ENCODE results near the gene ZMYND8. TPM values are rescaled to one million over a fixed set of nuclear protein-coding genes. Genes with fewer than 3 reads are reported as not detected.
"Not testable (repeated sequence)": the region's sequence is repeated elsewhere in the genome, so short reads cannot be mapped to it uniquely, and the experiment has no call there.

The ZMYND8 gene
- total RNA-seq, 1 donor from 2014 or later: 47.0 TPM

GRCh38 chr20:47253872-47254271 is 102.6 kb downstream of the ZMYND8 start:
- intact Hi-C loops (cut with micrococcal nuclease): no loop called here

GRCh38 chr20:47252879-47253307 is 103.6 kb downstream of the ZMYND8 start:
- intact Hi-C loops (cut with micrococcal nuclease): no loop called here

- intact Hi-C loops (cut with micrococcal nuclease): no loop called here
Measured at GRCh38 chr20:47251154-47252020, 105.1 kb downstream of the ZMYND8 start.

GRCh38 chr20:47250360-47250759 is 106.1 kb downstream of the ZMYND8 start:
- intact Hi-C loops (cut with micrococcal nuclease): no loop called here

- intact Hi-C loops (cut with micrococcal nuclease): no loop called here
Measured at GRCh38 chr20:47249913-47250312, 106.6 kb downstream of the ZMYND8 start.

- intact Hi-C loops (cut with micrococcal nuclease): no loop called here
Measured at GRCh38 chr20:47248448-47248966, 108.0 kb downstream of the ZMYND8 start.

- intact Hi-C loops (cut with micrococcal nuclease): no loop called here
Measured at GRCh38 chr20:47247972-47248371, 108.5 kb downstream of the ZMYND8 start.

- intact Hi-C loops (cut with micrococcal nuclease): no loop called here
Measured at GRCh38 chr20:47246061-47246777, 110.3 kb downstream of the ZMYND8 start.

GRCh38 chr20:47245166-47245565 is 111.3 kb downstream of the ZMYND8 start:
- intact Hi-C loops (cut with micrococcal nuclease): not testable (repeated sequence)

- intact Hi-C loops (cut with micrococcal nuclease): no loop called here
Measured at GRCh38 chr20:47244451-47244850, 112.0 kb downstream of the ZMYND8 start.

GRCh38 chr20:47243532-47244305 is 112.8 kb downstream of the ZMYND8 start:
- intact Hi-C loops (cut with micrococcal nuclease): no loop called here

GRCh38 chr20:47243003-47243402 is 113.5 kb downstream of the ZMYND8 start:
- intact Hi-C loops (cut with micrococcal nuclease): no loop called here

GRCh38 chr20:47241345-47241781 is 115.1 kb downstream of the ZMYND8 start:
- intact Hi-C loops (cut with micrococcal nuclease): no loop called here

- intact Hi-C loops (cut with micrococcal nuclease): not testable (repeated sequence)
Measured at GRCh38 chr20:47240096-47240495, 116.4 kb downstream of the ZMYND8 start.

GRCh38 chr20:47239719-47240067 is 116.8 kb downstream of the ZMYND8 start:
- intact Hi-C loops (cut with micrococcal nuclease): no loop called here

- intact Hi-C loops (cut with micrococcal nuclease): no loop called here
Measured at GRCh38 chr20:47238780-47239718, 117.5 kb downstream of the ZMYND8 start.

- intact Hi-C loops (cut with micrococcal nuclease): no loop called here
Measured at GRCh38 chr20:47237715-47238114, 118.8 kb downstream of the ZMYND8 start.

GRCh38 chr20:47236639-47236900 is 119.9 kb downstream of the ZMYND8 start:
- intact Hi-C loops (cut with micrococcal nuclease): no loop called here

- intact Hi-C loops (cut with micrococcal nuclease): no loop called here
Measured at GRCh38 chr20:47235853-47236638, 120.5 kb downstream of the ZMYND8 start.

- intact Hi-C loops (cut with micrococcal nuclease): no loop called here
Measured at GRCh38 chr20:47235111-47235510, 121.4 kb downstream of the ZMYND8 start.
